NCI-H526 treated with DMSO at 0.1 percent for 48 hours (cell line): ENCODE data around the gene SGF29.
A peak's percentile ranks its signal among the peaks of the same experiment; 100 is the strongest.
"Not testable (repeated sequence)": the region's sequence is repeated elsewhere in the genome, so short reads cannot be mapped to it uniquely, and the experiment has no call there.

Experiments used
- DNase-seq: peaks from one replicate; lab custom pipeline; 2025; lab: John Stamatoyannopoulos, UW

SGF29 gene

GRCh38 chr16:28612359-28613280, 58.9 kb downstream of the SGF29 start:
- DNase-seq, result not testable (repeated sequence)

GRCh38 chr16:28613912-28614311, 60.2 kb downstream of the SGF29 start:
- not testable (repeated sequence) for DNase-seq

- DNase-seq, result not testable (repeated sequence)
These were observed 60.8 kb downstream of the SGF29 start for GRCh38 chr16:28614561-28614960.

DNA sequence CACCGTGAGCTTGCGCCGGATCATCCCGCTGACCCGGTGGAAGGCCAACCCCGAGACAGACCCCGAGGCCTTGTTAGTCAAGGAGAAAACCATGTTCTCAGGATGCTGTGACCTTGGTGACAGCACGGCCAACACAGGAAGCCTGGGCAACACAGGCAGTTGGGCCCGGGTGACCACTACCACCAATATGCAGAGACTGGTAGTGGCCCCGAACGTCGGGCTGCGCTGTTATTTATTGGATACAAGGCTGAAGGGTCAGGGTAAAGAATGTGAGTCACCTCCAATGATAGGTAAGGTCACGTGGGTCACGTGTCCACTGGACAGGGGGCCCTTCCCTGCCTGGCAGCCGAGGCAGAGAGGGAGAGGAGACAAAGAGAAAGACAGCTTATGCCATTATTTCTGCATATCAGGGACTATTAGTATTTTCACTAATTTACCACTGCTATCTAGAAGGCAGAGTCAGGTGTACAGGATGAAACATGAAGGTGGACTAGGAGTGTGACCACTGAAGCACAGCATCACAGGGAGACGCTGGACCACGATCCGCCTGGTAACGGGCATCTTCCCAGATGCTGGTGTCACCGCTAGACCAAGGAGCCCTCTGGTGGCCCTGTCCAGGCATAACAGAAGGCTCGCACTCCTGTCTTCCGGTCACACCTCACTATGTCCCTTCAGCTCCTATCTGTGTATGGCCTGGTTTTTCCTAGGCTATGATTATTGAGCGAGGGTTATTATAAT, 61.9 kb downstream of the SGF29 start:
- DNase-seq, result not testable (repeated sequence)

GRCh38 chr16:28616224-28616577, 62.5 kb downstream of the SGF29 start:
- not testable (repeated sequence) for DNase-seq

- DNase-seq, result no peak
These were observed 62.9 kb downstream of the SGF29 start for GRCh38 chr16:28616636-28617035.

DNA sequence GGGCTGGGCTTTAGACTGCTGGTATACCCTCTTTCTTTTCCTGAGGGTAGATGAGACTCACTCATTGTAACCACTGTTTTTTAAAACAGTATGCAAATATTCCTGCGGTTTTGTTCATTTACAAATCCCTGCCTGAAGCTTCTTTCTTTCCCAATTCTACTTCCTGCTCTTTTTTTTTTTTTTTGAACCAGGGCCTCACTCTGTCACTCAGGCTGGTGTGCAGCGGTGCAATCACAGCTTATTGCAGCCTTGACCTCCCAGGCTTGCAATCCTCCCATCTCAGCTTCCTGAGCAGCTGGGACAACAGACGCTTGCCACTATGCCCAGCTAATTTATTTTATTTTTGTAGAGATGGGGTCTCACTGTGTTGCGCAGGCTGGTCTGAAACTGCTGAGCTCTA, 64.2 kb downstream of the SGF29 start:
- peak; percentile 79 for DNase-seq

- not testable (repeated sequence) for DNase-seq
These were observed 66.6 kb downstream of the SGF29 start for GRCh38 chr16:28620316-28620715.

DNA sequence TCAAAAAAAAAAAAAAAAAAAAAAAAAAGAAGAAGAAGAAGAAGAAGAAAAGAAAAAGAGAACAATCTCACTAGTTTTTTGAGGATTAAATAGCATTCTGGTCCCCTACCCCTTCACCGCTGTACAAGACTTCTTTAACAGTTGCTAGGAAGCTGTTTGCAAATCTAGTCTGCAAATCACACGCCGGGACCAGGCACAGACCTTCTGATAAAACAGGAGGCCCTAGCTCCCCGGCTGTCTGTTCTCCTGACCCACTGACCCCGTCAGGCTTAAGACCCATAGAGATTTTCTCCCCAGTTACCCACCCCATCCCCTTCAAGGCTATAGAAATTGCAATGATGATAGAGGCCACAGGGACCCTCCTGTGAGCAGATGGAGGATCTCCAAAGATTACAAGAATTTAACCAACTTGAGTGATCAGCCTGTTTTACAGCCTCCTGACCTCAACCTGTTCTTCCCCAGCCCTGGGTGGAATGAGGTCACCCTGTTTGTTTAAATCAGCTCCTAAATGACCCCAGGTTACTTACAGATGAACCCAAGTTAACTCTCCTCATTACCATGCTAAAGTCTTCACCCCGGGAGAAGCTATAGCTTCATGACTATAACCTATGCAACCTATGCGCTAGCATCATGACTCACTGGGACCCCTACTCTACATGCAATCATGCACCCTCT, 67.9 kb downstream of the SGF29 start:
- DNase-seq, result no peak

- DNase-seq, result not testable (repeated sequence)
These were observed 68.9 kb downstream of the SGF29 start for GRCh38 chr16:28622532-28623171.

DNA sequence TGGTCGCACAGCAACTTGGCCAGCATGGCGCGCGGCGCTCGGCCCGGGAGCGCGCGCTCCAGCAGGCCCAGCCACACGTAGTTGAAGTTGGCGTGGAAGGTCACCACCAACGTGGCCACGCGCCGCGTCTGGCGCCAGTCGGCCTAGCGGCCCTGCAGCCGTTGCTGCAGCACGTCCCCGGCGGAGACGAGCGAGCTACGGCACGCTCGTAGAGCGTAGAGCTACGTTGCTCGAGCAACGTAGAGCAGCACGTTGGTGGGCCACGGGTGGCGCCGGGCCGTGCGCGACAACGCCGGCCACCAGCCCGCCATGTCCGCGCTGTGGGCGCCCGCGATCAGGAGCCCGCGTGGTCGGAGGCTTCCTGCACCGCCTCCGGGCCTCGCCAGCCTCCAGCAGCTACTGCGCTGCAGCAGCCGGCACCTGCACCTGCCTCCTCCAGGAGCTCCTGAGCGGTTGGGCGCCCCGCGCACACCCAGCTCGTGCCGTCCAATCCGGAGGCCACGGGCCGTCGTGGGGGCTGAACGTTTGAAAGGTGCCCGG, 69.5 kb downstream of the SGF29 start:
- DNase-seq, result no peak

DNA sequence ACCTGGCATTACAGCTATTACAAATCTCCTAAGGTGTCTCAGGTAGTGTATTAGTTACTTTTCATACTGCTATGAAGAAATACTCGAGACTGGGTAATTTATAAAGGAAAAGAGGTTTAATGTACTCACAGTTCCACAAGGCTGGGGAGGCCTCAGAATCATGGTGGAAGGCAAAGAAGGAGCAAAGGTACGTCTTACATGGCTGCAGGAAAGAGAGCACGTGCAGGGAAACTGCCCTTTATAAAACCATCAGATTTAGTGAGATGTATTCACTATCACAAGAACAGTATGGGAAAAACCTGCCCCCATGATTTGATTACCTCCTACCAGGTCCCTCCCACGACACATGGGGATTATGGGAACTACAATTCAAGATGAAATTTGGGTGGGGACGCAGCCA, 77.2 kb downstream of the SGF29 start:
- DNase-seq, result not testable (repeated sequence)

DNA sequence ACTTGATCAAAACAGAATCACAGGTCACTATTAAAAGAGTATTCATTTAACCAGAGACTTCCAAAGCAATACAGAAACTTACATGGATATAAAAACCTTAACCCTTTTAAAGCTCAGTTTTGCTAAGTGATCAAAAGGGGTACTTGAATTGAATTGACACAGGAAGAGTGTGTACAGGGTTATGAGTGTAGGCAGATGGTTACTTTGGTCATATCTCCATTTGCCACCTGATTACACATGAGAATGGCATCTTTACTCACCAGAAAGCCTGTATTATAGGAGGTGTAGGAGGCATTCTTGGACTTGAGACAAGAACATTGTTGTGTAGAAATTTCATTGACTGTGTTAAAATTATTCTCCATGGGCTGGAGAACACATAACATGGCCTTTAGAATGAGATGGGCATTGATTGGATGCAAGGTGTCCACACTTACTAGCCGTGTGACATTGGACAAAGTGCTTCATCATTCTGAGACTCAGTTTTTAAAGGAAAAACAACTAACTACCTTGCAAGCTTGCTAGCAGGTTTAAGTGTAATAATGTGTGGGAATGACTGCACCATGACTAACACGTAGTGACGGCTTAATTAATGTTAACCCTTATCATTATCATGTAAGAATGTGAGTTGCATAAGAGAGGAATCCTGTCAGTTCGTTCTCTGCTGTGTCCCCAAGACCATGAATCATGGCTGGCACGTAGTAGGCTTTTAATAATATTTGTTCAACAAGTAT, 82.5 kb downstream of the SGF29 start:
- DNase-seq, result not testable (repeated sequence)

- not testable (repeated sequence) for DNase-seq
These were observed 84.0 kb downstream of the SGF29 start, which contains the start of gene NPIPB8 for GRCh38 chr16:28637765-28638164. Gene NPIPB8, plus strand, starts transcription at chr16:28638065. Its CDS starts 296 bp downstream, at chr16:28638361.

DNA sequence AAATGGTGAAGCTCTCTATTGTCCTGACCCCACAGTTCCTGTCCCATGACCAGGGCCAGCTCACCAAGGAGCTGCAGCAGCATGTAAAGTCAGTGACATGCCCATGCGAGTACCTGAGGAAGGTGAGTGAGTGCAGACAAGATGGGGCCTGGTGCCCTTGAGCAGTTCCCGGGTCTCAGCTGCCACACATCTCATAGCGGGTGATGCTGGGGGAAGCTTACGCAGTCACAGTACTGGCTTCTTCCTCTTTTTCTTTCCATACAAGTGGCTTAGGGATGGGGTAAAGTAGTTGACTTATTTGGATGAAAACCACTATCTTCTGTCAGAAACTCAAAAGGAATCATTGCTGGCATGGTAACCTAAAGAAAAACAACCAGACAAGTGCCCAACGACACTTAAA, 84.6 kb downstream of the SGF29 start:
- DNase-seq, result not testable (repeated sequence)

DNA sequence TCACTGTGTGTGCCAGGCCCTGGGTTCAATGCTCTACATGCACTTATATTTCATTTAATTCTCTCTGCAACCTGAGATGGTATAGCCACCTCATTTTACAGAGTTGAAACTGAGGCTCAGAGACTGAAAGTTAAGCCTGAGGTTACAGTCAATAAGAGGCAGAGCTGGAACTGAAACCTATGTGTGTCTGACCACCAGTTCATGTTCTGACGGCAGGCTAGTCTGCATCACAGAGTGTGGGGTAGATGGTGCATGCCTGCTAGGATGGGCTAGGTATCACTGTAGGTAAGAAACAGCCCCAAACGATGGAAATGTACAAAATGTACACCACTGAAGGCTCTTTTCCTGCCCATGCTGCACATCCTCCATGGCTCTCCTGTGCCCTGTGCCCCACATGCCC, 86.2 kb downstream of the SGF29 start:
- DNase-seq, result not testable (repeated sequence)
